ENCODE results near the gene GAK. TPM values are rescaled to one million over a fixed set of nuclear protein-coding genes. Genes with fewer than 3 reads are reported as not detected.

The GAK gene
- total RNA-seq, 4 donors from 2014 or later = 64.8 to 73.9 (median 70.6) TPM

- WGBS = 94% methylated on average over 7 of the region's 10 CpGs
- Histone ChIP-seq H3K27ac (replicated peaks in 1 of 4) (no peak overlapping the region), H3K27me3 (no peaks in the 10 kb centered on the region), H3K36me3 (peaks cover 79 to 98% (median 92%) of the 10 kb centered on the region in 4 donors), H3K4me1 (no peaks in the 10 kb centered on the region), H3K9me3 (no peaks in the 10 kb centered on the region), H3K4me3 (no peak overlapping the region)
- intact Hi-C loops (cut with DNase I) = no loop called here
- no peak for DNase-seq (ENCODE audit: extremely low spot score)
- TF ChIP-seq POLR2AphosphoS5 (IDR thresholded peaks at IDR 0.05) (no peak), CTCF (IDR thresholded peaks at IDR 0.05) (no peak), POLR2A (IDR thresholded peaks at IDR 0.05; ENCODE audit: low read depth) (no peak), EP300 (IDR thresholded peaks at IDR 0.05) (no peak)
These were observed 39.3 kb downstream of the GAK start for GRCh38 chr4:892780-893179.

DNA sequence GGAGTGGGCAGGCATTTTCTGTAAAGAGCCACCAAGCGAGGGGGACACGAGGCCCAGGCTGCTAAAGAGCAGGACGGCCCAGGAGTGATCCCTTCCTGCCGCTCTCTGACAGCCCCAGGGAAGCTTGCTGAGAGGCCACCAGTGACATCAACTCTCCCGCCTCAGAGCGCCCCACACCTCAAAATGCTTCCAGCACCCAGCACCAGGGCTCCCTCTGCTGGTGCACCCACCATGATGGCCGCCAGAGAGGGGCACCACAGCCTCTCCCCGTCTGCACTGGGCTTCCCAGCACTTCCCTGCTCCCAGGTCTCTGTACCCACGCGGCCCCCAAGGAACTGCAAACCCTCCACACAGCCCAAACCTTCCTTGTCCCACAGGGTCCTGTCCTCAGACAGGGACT, 40.4 kb downstream of the GAK start:
- TF ChIP-seq POLR2AphosphoS5 (IDR thresholded peaks at IDR 0.05) (no peak), POLR2A (IDR thresholded peaks at IDR 0.05; ENCODE audit: low read depth) (no peak), CTCF (IDR thresholded peaks at IDR 0.05) (no peak), EP300 (IDR thresholded peaks at IDR 0.05) (no peak)
- intact Hi-C loops (cut with DNase I) = no loop called here
- WGBS = 83% methylated on average over 10 of the region's 10 CpGs

DNA sequence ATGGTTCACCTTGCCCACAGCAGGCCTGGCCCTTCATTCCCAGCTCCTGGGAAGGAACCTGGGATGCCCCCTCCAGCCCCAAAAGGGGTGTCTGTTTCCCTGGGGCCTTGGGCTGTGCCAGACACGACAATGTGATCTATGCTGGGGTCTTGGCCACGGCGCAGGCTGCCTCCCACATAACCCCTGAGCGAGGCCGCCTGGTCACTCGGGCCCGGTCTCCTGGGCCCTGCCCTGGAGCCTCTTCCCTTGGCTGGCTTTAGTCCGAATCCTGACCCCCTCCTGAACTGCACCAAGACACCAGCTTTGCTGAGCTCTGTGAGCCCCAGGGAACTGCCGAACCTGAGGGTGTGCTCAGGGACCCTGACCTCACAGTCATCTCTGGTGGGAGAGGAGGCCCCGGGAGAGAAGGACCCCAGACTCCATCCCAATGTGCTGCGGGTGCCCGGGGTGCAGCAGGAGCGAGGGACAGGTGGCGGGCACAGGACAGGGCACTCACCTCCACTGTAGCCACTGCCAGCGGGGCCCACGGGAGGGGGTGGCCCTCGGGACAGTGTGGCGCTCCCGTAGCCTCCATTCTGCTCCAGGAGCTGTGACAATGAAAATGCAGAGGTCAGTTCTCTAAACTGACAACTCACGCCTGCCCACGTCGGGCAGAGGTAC, 42.0 kb downstream of the GAK start:
- intact Hi-C loops (cut with DNase I) = no loop called here
- no peak for TF ChIP-seq POLR2AphosphoS5 (IDR thresholded peaks at IDR 0.05)
- no peak for TF ChIP-seq POLR2A (IDR thresholded peaks at IDR 0.05; ENCODE audit: low read depth)
- TF ChIP-seq EP300 (IDR thresholded peaks at IDR 0.05) = no peak
- no peak for TF ChIP-seq CTCF (IDR thresholded peaks at IDR 0.05)
- no peak overlapping the region for H3K27ac ChIP-seq (replicated peaks in 1 of 4)
- peaks cover 62 to 93% (median 87%) of the 10 kb centered on the region in 4 donors for H3K36me3 ChIP-seq
- DNase-seq (ENCODE audit: extremely low spot score) = no peak
- H3K9me3 ChIP-seq = no peaks in the 10 kb centered on the region
- no peaks in the 10 kb centered on the region for H3K27me3 ChIP-seq
- WGBS = 98% methylated on average over 13 of the region's 22 CpGs
- H3K4me3 ChIP-seq = no peak overlapping the region
- no peaks in the 10 kb centered on the region for H3K4me1 ChIP-seq

More for the DNA sequence above, 40.4 kb downstream of the GAK start:
- no peak for DNase-seq (ENCODE audit: extremely low spot score)
- H3K27me3 ChIP-seq = no peaks in the 10 kb centered on the region
- H3K4me1 ChIP-seq = no peaks in the 10 kb centered on the region
- peaks cover 71 to 93% (median 87%) of the 10 kb centered on the region in 4 donors for H3K36me3 ChIP-seq
- no peak overlapping the region for H3K27ac ChIP-seq (replicated peaks in 1 of 4)
- H3K9me3 ChIP-seq = no peaks in the 10 kb centered on the region
- no peak overlapping the region for H3K4me3 ChIP-seq

- Histone ChIP-seq H3K4me1 (no peaks in the 10 kb centered on the region), H3K27me3 (no peaks in the 10 kb centered on the region), H3K4me3 (no peak overlapping the region), H3K36me3 (peaks cover 63 to 95% (median 89%) of the 10 kb centered on the region in 4 donors), H3K27ac (replicated peaks in 1 of 4) (no peak overlapping the region), H3K9me3 (no peaks in the 10 kb centered on the region)
- intact Hi-C loops (cut with DNase I) = no loop called here
- WGBS = 86% methylated on average over 6 of the region's 16 CpGs
- TF ChIP-seq CTCF (IDR thresholded peaks at IDR 0.05) (no peak), EP300 (IDR thresholded peaks at IDR 0.05) (no peak), POLR2AphosphoS5 (IDR thresholded peaks at IDR 0.05) (no peak), POLR2A (IDR thresholded peaks at IDR 0.05; ENCODE audit: low read depth) (no peak)
- no peak for DNase-seq (ENCODE audit: extremely low spot score)
These were observed 42.6 kb downstream of the GAK start for GRCh38 chr4:889516-889915.

GRCh38 chr4:888029-888428, 44.1 kb downstream of the GAK start:
- H3K4me3 ChIP-seq = no peak overlapping the region
- DNase-seq (ENCODE audit: extremely low spot score) = no peak
- no peaks in the 10 kb centered on the region for H3K4me1 ChIP-seq
- no peaks in the 10 kb centered on the region for H3K27me3 ChIP-seq
- H3K27ac ChIP-seq (replicated peaks in 1 of 4) = no peak overlapping the region
- peaks cover 62 to 95% (median 89%) of the 10 kb centered on the region in 4 donors for H3K36me3 ChIP-seq
- TF ChIP-seq CTCF (IDR thresholded peaks at IDR 0.05) (no peak), EP300 (IDR thresholded peaks at IDR 0.05) (no peak), POLR2A (IDR thresholded peaks at IDR 0.05; ENCODE audit: low read depth) (no peak), POLR2AphosphoS5 (IDR thresholded peaks at IDR 0.05) (no peak)
- H3K9me3 ChIP-seq = no peaks in the 10 kb centered on the region
- 92% methylated on average over 17 of the region's 23 CpGs for WGBS
- intact Hi-C loops (cut with DNase I) = no loop called here

Data from esophagus muscularis mucosa (tissue), 4 donors.